Breast epithelium (tissue), 3 donors: Measurements from ENCODE around the gene OR51D1.

Experiments used
- CTCF ChIP-seq, 3 donors: fragments of 450-650 bp; IDR thresholded peaks; one replicate each; pipeline ENCODE4 v1.5.1; 2016 to 2017; ENCODE audit warnings: antibody characterized with exemption in 3 of 3, mild to moderate bottlenecking in 3 of 3, moderate library complexity in 3 of 3
- POLR2A ChIP-seq: fragments of 450-650 bp; IDR thresholded peaks from one replicate; pipeline ENCODE4 v1.6.1; 2016; ENCODE audit warnings: antibody characterized with exemption, mild to moderate bottlenecking, moderate library complexity
- POLR2AphosphoS5 ChIP-seq, 3 donors: sonication (generic); formaldehyde crosslinking; IDR thresholded peaks; one replicate each; pipeline ENCODE4 v1.6.1; 2017; ENCODE audit warnings: antibody characterized with exemption in 3 of 3

GRCh38 chr11:4637662-4638047, 378 bp downstream of the OR51D1 start:
- TF ChIP-seq CTCF (IDR thresholded peaks at IDR 0.05) (no peak), POLR2AphosphoS5 (IDR thresholded peaks at IDR 0.05) (no peak), POLR2A (no peak)
